Neural progenitor cell (in vitro differentiated cells): ENCODE results near the gene LRRC8E. TPM values are rescaled to one million over a fixed set of nuclear protein-coding genes. Genes with fewer than 3 reads are reported as not detected.

Source experiments
- DNase-seq: peaks from one replicate; pipeline ENCODE4 v3.0.0-alpha.2; 2016; ENCODE audit warnings: low spot score
- H2AFZ ChIP-seq: fragments of 200-600 bp; sonication (generic); replicated peaks from 2 replicates; pipeline ENCODE4 v1.6.1; 2016; ENCODE audit warnings: antibody characterized with exemption
- H3F3A ChIP-seq: fragments of 200-600 bp; sonication (generic); 2 replicates; pipeline ENCODE4 v1.6.1; 2016; ENCODE audit warnings: antibody characterized with exemption, low read depth
- H3K27ac ChIP-seq: fragments of 200-600 bp; sonication (generic); 2 replicates; pipeline ENCODE4 v1.5.1; 2016; ENCODE audit warnings: mild to moderate bottlenecking
- H3K27me3 ChIP-seq: fragments of 200-600 bp; sonication (generic); 2 replicates; pipeline ENCODE4 v1.6.1; 2016; ENCODE audit warnings: mild to moderate bottlenecking, moderate library complexity
- H3K36me3 ChIP-seq: fragments of 200-600 bp; sonication (generic); 2 replicates; pipeline ENCODE4 v1.5.1; 2016
- H3K4me1 ChIP-seq: fragments of 200-600 bp; sonication (generic); 2 replicates; pipeline ENCODE4 v1.6.1; 2016; ENCODE audit warnings: mixed run types
- H3K4me2 ChIP-seq: fragments of 200-600 bp; sonication (generic); 2 replicates; pipeline ENCODE4 v1.6.1; 2016
- H3K4me3 ChIP-seq: fragments of 200-600 bp; sonication (generic); 2 replicates; pipeline ENCODE4 v1.5.1; 2016
- H3K79me2 ChIP-seq: fragments of 200-600 bp; sonication (generic); 2 replicates; pipeline ENCODE4 v1.6.1; 2016; ENCODE audit warnings: low read depth
- H3K9ac ChIP-seq: fragments of 200-600 bp; sonication (generic); 2 replicates; pipeline ENCODE4 v1.6.1; 2016
- H3K9me3 ChIP-seq: fragments of 200-600 bp; sonication (generic); 2 replicates; pipeline ENCODE4 v1.5.1; 2016; ENCODE audit warnings: low read depth
- H4K20me1 ChIP-seq: fragments of 200-600 bp; sonication (generic); 2 replicates; pipeline ENCODE4 v1.6.1; 2016; ENCODE audit warnings: low read depth
- H3K27ac Mint-ChIP-seq: 3 replicates; pipeline ENCODE4 v1.8.0; 2021; ENCODE audit warnings: mixed read lengths
- H3K27me3 Mint-ChIP-seq: 2 replicates; pipeline ENCODE4 v1.8.0; 2022; ENCODE audit warnings: low read depth, mild to moderate bottlenecking, inconsistent platforms, moderate library complexity, mixed read lengths; ENCODE audit not compliant: insufficient read depth
- H3K36me3 Mint-ChIP-seq: 3 replicates; pipeline ENCODE4 v1.8.0; 2021; ENCODE audit warnings: mixed read lengths
- H3K4me1 Mint-ChIP-seq: 3 replicates; pipeline ENCODE4 v1.8.0; 2021; ENCODE audit warnings: mixed read lengths
- H3K4me3 Mint-ChIP-seq: 3 replicates; pipeline ENCODE4 v1.8.0; 2021; ENCODE audit warnings: mild to moderate bottlenecking, moderate library complexity, mixed read lengths
- H3K9me3 Mint-ChIP-seq: 3 replicates; pipeline ENCODE4 v1.8.0; 2020; ENCODE audit warnings: mixed read lengths
- CTCF ChIP-seq: fragments of 200-600 bp; sonication (generic); IDR thresholded peaks from 2 replicates; pipeline ENCODE4 v1.5.1; 2017; ENCODE audit warnings: antibody characterized with exemption, mild to moderate bottlenecking
- EZH2 ChIP-seq: fragments of 200-600 bp; sonication (generic); IDR thresholded peaks from 2 replicates; pipeline ENCODE4 v1.6.1; 2017; ENCODE audit warnings: antibody characterized with exemption, mild to moderate bottlenecking, moderate library complexity
- EZH2phosphoT487 ChIP-seq: fragments of 200-600 bp; sonication (generic); IDR thresholded peaks from 2 replicates; pipeline ENCODE4 v1.6.1; 2017; ENCODE audit warnings: antibody characterized with exemption
- total RNA-seq: library from RNA; depleted of rRNA; stranded (reverse); fragments of >200 nt; gene quantifications from 2 replicates; pipeline ENCODE4 v1.2.3, GENCODE V29; 2015; ENCODE audit warnings: low replicate concordance

Gene LRRC8E
- total RNA-seq, 1 donor from 2014 or later: 1.2 TPM

DNA sequence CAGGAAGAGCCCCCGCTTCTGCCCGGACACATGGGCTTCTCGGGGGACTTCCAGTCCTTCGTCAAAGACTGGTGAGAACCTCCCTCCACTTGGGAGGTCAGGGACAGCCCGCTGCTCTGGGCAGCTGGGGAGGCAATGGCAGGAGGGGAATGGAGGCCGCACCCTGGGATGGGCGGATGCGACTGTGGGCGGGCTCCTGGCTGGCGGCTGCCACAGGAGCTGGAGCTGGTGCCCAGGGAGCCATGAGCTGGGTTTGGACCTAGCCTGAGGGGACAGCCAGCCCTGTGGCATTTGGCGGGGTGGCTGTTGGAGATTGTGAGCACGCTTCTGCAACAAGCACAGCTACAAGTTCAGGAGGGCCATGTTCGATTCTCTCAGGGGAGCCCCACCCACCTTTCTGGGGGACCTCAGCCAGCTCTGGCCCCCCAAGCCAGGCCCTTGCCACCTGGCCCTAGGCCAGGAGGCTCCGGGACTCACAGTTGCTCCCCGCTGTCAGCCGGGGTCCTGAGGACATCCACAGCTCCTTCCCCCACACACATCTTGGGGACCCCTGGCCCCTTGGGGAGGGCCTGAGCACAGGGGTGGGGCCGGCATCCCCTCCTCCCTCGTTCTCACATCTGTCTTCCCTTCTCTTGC is 23.3 kb downstream of the LRRC8E start:
- H3K9me3 Mint-ChIP-seq: no peaks in the 10 kb centered on the region
- Histone ChIP-seq H3K4me2 (no peak overlapping the region), H3K36me3 (no peaks in the 10 kb centered on the region), H3K27me3 (peaks cover 32% of the 10 kb centered on the region), H3K27ac (no peak overlapping the region), H3K9me3 (no peaks in the 10 kb centered on the region), H4K20me1 (peaks cover 47% of the 10 kb centered on the region), H3K4me1 (peaks cover 7% of the 10 kb centered on the region), H3K79me2 (peaks cover 11% of the 10 kb centered on the region), H3K9ac (no peak overlapping the region), H3F3A (peaks cover 9% of the 10 kb centered on the region), H2AFZ (no peak overlapping the region), H3K4me3 (no peak overlapping the region)
- H3K36me3 Mint-ChIP-seq: peaks cover 12% of the 10 kb centered on the region
- H3K4me1 Mint-ChIP-seq: peaks cover 3% of the 10 kb centered on the region
- TF ChIP-seq EZH2 (no peak), EZH2phosphoT487 (no peak), CTCF (no peak)
- H3K27me3 Mint-ChIP-seq: peaks cover 21% of the 10 kb centered on the region
- no peak overlapping the region for H3K4me3 Mint-ChIP-seq
- no peak for DNase-seq
- H3K27ac Mint-ChIP-seq: no peak overlapping the region

DNA sequence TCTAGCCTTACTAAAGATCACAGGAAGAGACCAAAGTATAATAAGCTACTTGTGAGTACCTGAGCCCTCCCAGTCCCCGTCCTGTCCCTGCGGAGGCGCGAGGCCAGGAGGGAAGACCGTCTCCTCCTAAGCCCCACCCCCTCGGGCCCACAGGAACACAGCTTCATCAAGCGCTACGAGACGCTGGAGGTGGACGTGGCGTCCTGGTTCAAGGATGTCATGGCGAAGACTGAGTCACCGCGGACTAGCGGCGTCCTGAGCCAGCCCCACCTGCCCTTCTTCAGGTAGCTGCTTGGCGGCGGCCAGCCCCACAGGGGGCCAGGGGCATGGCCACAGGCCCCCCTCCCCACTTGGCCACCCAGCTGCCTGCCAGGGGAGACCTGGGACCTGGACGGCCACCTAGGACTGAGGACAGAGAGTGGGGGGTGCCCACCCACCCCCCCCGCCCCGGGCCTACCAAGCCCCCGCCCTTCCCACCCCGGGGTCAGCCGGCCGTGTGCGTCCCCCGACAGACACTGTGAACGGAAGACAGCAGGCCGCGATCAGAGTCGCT is 23.9 kb downstream of the LRRC8E start:
- H3K36me3 Mint-ChIP-seq: peaks cover 12% of the 10 kb centered on the region
- H3K4me3 Mint-ChIP-seq: no peak overlapping the region
- no peak overlapping the region for H3K9ac ChIP-seq

DNA sequence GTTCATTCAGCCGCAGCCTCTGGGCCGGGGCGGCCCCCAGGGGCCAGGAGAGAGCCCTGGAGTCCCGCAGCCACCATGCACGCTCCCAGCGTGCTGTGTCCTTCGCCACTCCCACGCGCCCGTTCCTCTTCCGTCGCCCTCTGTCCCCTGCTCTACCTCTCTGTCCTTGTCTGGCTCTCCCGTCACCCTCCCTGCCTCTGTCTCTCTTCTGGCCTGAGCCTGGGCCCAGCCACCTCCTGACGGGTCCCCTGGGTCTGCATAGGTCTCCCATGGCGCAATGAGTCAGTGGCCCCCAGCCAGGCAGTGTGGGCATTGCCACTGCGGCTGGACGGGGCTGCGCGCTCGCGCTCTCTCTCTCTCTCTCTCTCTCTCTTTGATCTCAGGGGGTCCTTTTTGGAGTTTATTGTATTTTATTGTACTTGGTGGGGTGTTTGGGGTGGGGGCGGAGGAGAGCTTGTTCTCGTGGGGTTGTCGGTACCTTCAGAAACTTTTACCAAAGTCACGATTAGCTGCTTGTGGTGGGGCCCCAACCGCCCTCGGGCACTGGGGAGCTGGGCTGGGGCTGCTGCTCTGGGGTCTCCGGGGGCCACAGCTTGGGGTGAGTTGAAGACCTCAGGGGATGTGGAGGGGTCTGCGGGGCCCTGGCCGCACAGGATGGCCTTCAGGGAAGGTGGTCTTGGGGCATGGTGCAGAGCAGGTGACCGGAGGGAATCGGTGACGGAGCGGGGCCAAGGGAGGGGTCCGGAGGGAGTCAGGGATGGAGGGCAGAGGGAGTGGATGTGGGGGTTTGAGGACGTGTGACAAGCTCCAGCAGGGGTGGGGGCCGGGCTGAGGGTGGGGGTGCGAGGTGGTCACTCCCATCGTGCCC is 24.6 kb downstream of the LRRC8E start:
- peaks cover 7% of the 10 kb centered on the region for H3K4me1 Mint-ChIP-seq
- peaks cover 1% of the 10 kb centered on the region for H3K79me2 ChIP-seq
- H4K20me1 ChIP-seq: peaks cover 34% of the 10 kb centered on the region
- H3K27ac Mint-ChIP-seq: no peak overlapping the region
- no peak overlapping the region for H3K27ac ChIP-seq
- H3K9ac ChIP-seq: no peak overlapping the region
- H3K36me3 ChIP-seq: no peaks in the 10 kb centered on the region
- no peak overlapping the region for H3K4me3 ChIP-seq
- peaks cover 45% of the 10 kb centered on the region for H3K27me3 ChIP-seq
- H3K27me3 Mint-ChIP-seq: peaks cover 26% of the 10 kb centered on the region
- no peak overlapping the region for H3K4me3 Mint-ChIP-seq
- no peak overlapping the region for H2AFZ ChIP-seq
- no peak overlapping the region for H3K4me2 ChIP-seq
- peaks cover 7% of the 10 kb centered on the region for H3K4me1 ChIP-seq
- TF ChIP-seq EZH2: no peak
- DNase-seq: no peak
- H3K9me3 Mint-ChIP-seq: no peaks in the 10 kb centered on the region
- H3K36me3 Mint-ChIP-seq: peaks cover 12% of the 10 kb centered on the region
- H3F3A ChIP-seq: peaks cover 20% of the 10 kb centered on the region
- H3K9me3 ChIP-seq: no peaks in the 10 kb centered on the region

More for the DNA sequence above, 23.9 kb downstream of the LRRC8E start:
- peaks cover 24% of the 10 kb centered on the region for H3K27me3 Mint-ChIP-seq
- Histone ChIP-seq H3K27ac (no peak overlapping the region), H2AFZ (no peak overlapping the region), H3K4me2 (no peak overlapping the region), H4K20me1 (peaks cover 41% of the 10 kb centered on the region), H3K4me1 (peaks cover 7% of the 10 kb centered on the region), H3K36me3 (no peaks in the 10 kb centered on the region), H3K27me3 (peaks cover 38% of the 10 kb centered on the region), H3K9me3 (no peaks in the 10 kb centered on the region), H3K4me3 (no peak overlapping the region), H3K79me2 (peaks cover 7% of the 10 kb centered on the region), H3F3A (peaks cover 15% of the 10 kb centered on the region)
- no peak for DNase-seq
- TF ChIP-seq EZH2 (no peak), CTCF (no peak), EZH2phosphoT487 (no peak)
- H3K27ac Mint-ChIP-seq: no peak overlapping the region
- no peaks in the 10 kb centered on the region for H3K9me3 Mint-ChIP-seq
- H3K4me1 Mint-ChIP-seq: peaks cover 6% of the 10 kb centered on the region
